H1 (cell line): ENCODE measurements around the gene ZNF182. TPM values are rescaled to one million over a fixed set of nuclear protein-coding genes. Genes with fewer than 3 reads are reported as not detected.

Experiments
- CTCF ChIA-PET: fragments of 300-600 bp; sonication (Branson Sonifier 250); formaldehyde crosslinking; loops from one replicate; lab custom pipeline; 2021; ENCODE audit not compliant: partially characterized antibody; lab: Charles Lee
- POLR2A ChIA-PET: fragments of 300-600 bp; sonication (Branson Sonifier 250); formaldehyde crosslinking; loops from one replicate; lab custom pipeline; 2021; ENCODE audit warnings: inconsistent platforms; ENCODE audit not compliant: partially characterized antibody; lab: Charles Lee
- DNase-seq, 2 experiments: peaks; one replicate each; pipeline versions ENCODE4 v3.0.0 to v3.0.0-alpha.2; 2010 to 2022; ENCODE audit warnings: low spot score in 2 of 2, low read depth in 1 of 2, mixed read lengths in 1 of 2
- FAIRE-seq: peaks from 2 replicates; lab custom pipeline; 2011; peaks lifted over from hg19 to GRCh38; lab: Jason Lieb, UNC
- H2AFZ ChIP-seq: 2 replicates; pipeline ENCODE4 v1.8.1; 2012; ENCODE audit warnings: low read length, inconsistent platforms
- H2AK5ac ChIP-seq: 2 replicates; pipeline ENCODE4 v1.6.1; 2013; ENCODE audit warnings: low read depth, low read length
- H2BK120ac ChIP-seq: replicated peaks from 2 replicates; pipeline ENCODE3; 2013; ENCODE audit warnings: low read depth, low read length, inconsistent platforms
- H2BK12ac ChIP-seq: 2 replicates; pipeline ENCODE4 v1.6.1; 2013; ENCODE audit warnings: low read depth, low read length
- H2BK15ac ChIP-seq: 2 replicates; pipeline ENCODE4 v1.6.1; 2013; ENCODE audit warnings: low read length
- H2BK20ac ChIP-seq: 2 replicates; pipeline ENCODE4 v1.6.1; 2013; ENCODE audit warnings: low read length
- H2BK5ac ChIP-seq: 2 replicates; pipeline ENCODE4 v1.6.1; 2013; ENCODE audit warnings: low read depth, low read length
- H3K14ac ChIP-seq: 2 replicates; pipeline ENCODE4 v1.6.1; 2013; ENCODE audit warnings: inconsistent platforms; ENCODE audit not compliant: insufficient read length
- H3K18ac ChIP-seq: 2 replicates; pipeline ENCODE4 v1.6.1; 2013; ENCODE audit warnings: low read length; ENCODE audit errors: extremely low read depth
- H3K23ac ChIP-seq: 2 replicates; pipeline ENCODE4 v1.6.1; 2013; ENCODE audit warnings: inconsistent platforms; ENCODE audit not compliant: insufficient read length
- H3K23me2 ChIP-seq: 2 replicates; pipeline ENCODE4 v1.6.1; 2013; ENCODE audit warnings: low read depth, low read length
- H3K27ac ChIP-seq: 2 replicates; pipeline ENCODE4 v1.6.1; 2011; ENCODE audit warnings: low read depth, low read length, inconsistent platforms
- H3K27me3 ChIP-seq, 4 experiments: replicated peaks in 1 of 4; 1 replicate in 1 of 4; 2 replicates in 3 of 4; pipeline versions ENCODE4 v1.6.1 to v1.8.1; 2011 to 2013; ENCODE audit warnings: low read length in 3 of 4, mild to moderate bottlenecking in 3 of 4, inconsistent platforms in 2 of 4, mixed read lengths in 2 of 4, moderate library complexity in 1 of 4; ENCODE audit not compliant: control insufficient read depth in 3 of 4, insufficient read depth in 3 of 4; ENCODE audit errors: extremely low read depth in 1 of 4
- H3K36me3 ChIP-seq, 4 experiments: 2 replicates each; pipeline versions ENCODE4 v1.6.1 to v1.8.1; 2011 to 2013; ENCODE audit warnings: mild to moderate bottlenecking in 4 of 4, low read length in 3 of 4, moderate library complexity in 2 of 4, control low read depth in 1 of 4, inconsistent platforms in 1 of 4; ENCODE audit not compliant: insufficient read depth in 4 of 4, control insufficient read depth in 2 of 4
- H3K4ac ChIP-seq: replicated peaks from 2 replicates; pipeline ENCODE3; 2013; ENCODE audit warnings: low read length, low read depth, mixed read lengths, inconsistent platforms; ENCODE audit not compliant: insufficient read length
- H3K4me1 ChIP-seq, 4 experiments: replicated peaks in 1 of 4; 1 replicate in 1 of 4; 2 replicates in 3 of 4; pipeline versions ENCODE4 v1.6.1 to v1.8.1; 2011 to 2013; ENCODE audit warnings: low read length in 3 of 4, inconsistent platforms in 2 of 4, mixed read lengths in 1 of 4; ENCODE audit not compliant: insufficient read depth in 4 of 4, control insufficient read depth in 3 of 4
- H3K4me2 ChIP-seq, 2 experiments: 2 replicates each; pipeline versions ENCODE4 v1.6.1 to v1.8.1; 2011 to 2013; ENCODE audit warnings: low read depth in 2 of 2, low read length in 2 of 2, control low read depth in 1 of 2, inconsistent platforms in 1 of 2, mild to moderate bottlenecking in 1 of 2; ENCODE audit not compliant: insufficient read depth in 1 of 2
- H3K4me3 ChIP-seq, 4 experiments: fragments of 200-600, 300-600 bp in 1 of 4; sonication (generic), shearing (Covaris generic), sonication (Bioruptor Twin) in 1 of 4; 2 replicates each; pipeline versions ENCODE4 v1.5.1 to v1.8.1; 2011 to 2016; ENCODE audit warnings: low read length in 4 of 4, low read depth in 3 of 4, control low read depth in 2 of 4, inconsistent platforms in 2 of 4, mild to moderate bottlenecking in 2 of 4, mixed read lengths in 1 of 4, moderate library complexity in 1 of 4; ENCODE audit not compliant: insufficient read depth in 2 of 4; ENCODE audit errors: extremely low read depth in 1 of 4
- H3K56ac ChIP-seq: replicated peaks from 2 replicates; pipeline ENCODE3; 2013; ENCODE audit warnings: low read depth, mild to moderate bottlenecking, mixed read lengths, low read length, inconsistent platforms; ENCODE audit not compliant: insufficient read length
- H3K79me1 ChIP-seq: 2 replicates; pipeline ENCODE4 v1.6.1; 2013; ENCODE audit warnings: low read depth, low read length, control low read depth
- H3K79me2 ChIP-seq, 2 experiments: 2 replicates each; pipeline versions ENCODE4 v1.6.1 to v1.8.1; 2012 to 2013; ENCODE audit warnings: low read length in 2 of 2, mild to moderate bottlenecking in 2 of 2, inconsistent platforms in 1 of 2; ENCODE audit not compliant: insufficient read depth in 2 of 2, control insufficient read depth in 1 of 2
- H3K9ac ChIP-seq, 4 experiments: replicated peaks in 1 of 4; 1 replicate in 1 of 4; 2 replicates in 3 of 4; pipeline versions ENCODE4 v1.6.1 to v1.8.1; 2011 to 2013; ENCODE audit warnings: low read depth in 3 of 4, low read length in 3 of 4, control low read depth in 2 of 4, mild to moderate bottlenecking in 2 of 4, moderate library complexity in 2 of 4, inconsistent platforms in 1 of 4; ENCODE audit errors: extremely low read depth in 1 of 4
- H3K9me3 ChIP-seq, 2 experiments: 2 replicates each; pipeline versions ENCODE4 v1.6.1 to v1.8.1; 2012 to 2013; ENCODE audit warnings: mild to moderate bottlenecking in 2 of 2, moderate library complexity in 2 of 2, control low read depth in 1 of 2, inconsistent platforms in 1 of 2, low read depth in 1 of 2, low read length in 1 of 2, mixed read lengths in 1 of 2; ENCODE audit not compliant: insufficient read depth in 2 of 2
- H4K20me1 ChIP-seq, 2 experiments: replicated peaks in 1 of 2; 2 replicates each; pipeline versions ENCODE3 to v1.8.1; 2011 to 2013; ENCODE audit warnings: inconsistent platforms in 2 of 2, low read length in 2 of 2, mild to moderate bottlenecking in 1 of 2; ENCODE audit not compliant: insufficient read depth in 2 of 2, control insufficient read depth in 1 of 2
- H4K5ac ChIP-seq: 2 replicates; pipeline ENCODE4 v1.6.1; 2013; ENCODE audit warnings: low read length, low read depth, mixed read lengths, inconsistent platforms; ENCODE audit not compliant: insufficient read length
- H4K8ac ChIP-seq: 2 replicates; pipeline ENCODE4 v1.8.0; 2013; ENCODE audit warnings: mild to moderate bottlenecking, moderate library complexity, low read length, inconsistent platforms; ENCODE audit not compliant: insufficient read depth; ENCODE audit errors: extremely low read depth
- H4K91ac ChIP-seq: replicated peaks from 2 replicates; pipeline ENCODE3; 2013; ENCODE audit warnings: low read length, mixed read lengths, inconsistent platforms; ENCODE audit not compliant: insufficient read length
- EP300 ChIP-seq, 2 experiments: IDR thresholded peaks; 1 replicate in 1 of 2; 2 replicates in 1 of 2; pipeline ENCODE4 v1.6.1; 2011 to 2012; ENCODE audit warnings: low read depth in 2 of 2, low read length in 2 of 2, mild to moderate bottlenecking in 2 of 2, borderline replicate concordance in 1 of 2, inconsistent platforms in 1 of 2, moderate library complexity in 1 of 2
- KDM4A ChIP-seq: IDR thresholded peaks from one replicate; pipeline ENCODE4 v1.7.1; 2012; ENCODE audit warnings: low read depth, mild to moderate bottlenecking, moderate library complexity, low read length, inconsistent platforms; ENCODE audit not compliant: severe bottlenecking
- NANOG ChIP-seq: IDR thresholded peaks from 2 replicates; pipeline ENCODE4 v1.6.1; 2011; ENCODE audit warnings: low read length, low read depth, mild to moderate bottlenecking, inconsistent platforms; ENCODE audit not compliant: insufficient read depth, poor library complexity, severe bottlenecking
- RAD21 ChIP-seq, 2 experiments: IDR thresholded peaks in 1 of 2; conservative IDR thresholded peaks in 1 of 2; 2 replicates each; pipeline ENCODE4 v1.6.1; 2011; ENCODE audit warnings: low read depth in 2 of 2, low read length in 2 of 2, improper control_type of control experiment in 1 of 2, inconsistent platforms in 1 of 2, mild to moderate bottlenecking in 1 of 2, moderate library complexity in 1 of 2
- SIRT6 ChIP-seq: IDR thresholded peaks from one replicate; pipeline ENCODE4 v1.7.1; 2012; ENCODE audit warnings: low read length, inconsistent platforms
- SIX5 ChIP-seq: IDR thresholded peaks from 2 replicates; pipeline ENCODE4 v1.6.1; 2011; ENCODE audit warnings: mild to moderate bottlenecking, low read depth, low read length
- SP1 ChIP-seq: IDR thresholded peaks from 2 replicates; pipeline ENCODE4 v1.6.1; 2011; ENCODE audit warnings: low read depth, low read length
- SRF ChIP-seq: IDR thresholded peaks from 2 replicates; pipeline ENCODE4 v1.6.1; 2011; ENCODE audit warnings: mild to moderate bottlenecking, low read depth, low read length, moderate library complexity
- TAF7 ChIP-seq: optimal IDR thresholded peaks from 2 replicates; pipeline ENCODE3; 2011; ENCODE audit warnings: low read depth, mild to moderate bottlenecking, inconsistent platforms, low read length, moderate library complexity, borderline replicate concordance
- WGBS, 2 experiments: shearing (Covaris generic) in 1 of 2; methylation state at CpG; one replicate each; pipeline versions ENCODE4 v1.1.6 to v1.1.7; 2013 to 2015; ENCODE audit warnings: low lambda C conversion rate in 2 of 2, mixed read lengths in 2 of 2, inconsistent platforms in 1 of 2, low coverage in 1 of 2, missing lambda C conversion rate in 1 of 2; ENCODE audit not compliant: insufficient replicate concordance in 2 of 2, insufficient coverage in 1 of 2, insufficient read length in 1 of 2; ENCODE audit errors: extremely low coverage in 1 of 2, missing lambda C conversion rate in 1 of 2; 5-methylcytosine and 5-hydroxymethylcytosine counted together
- polyA plus RNA-seq, 7 experiments: library from polyadenylated mRNA; depleted of rRNA in 3 of 7; stranded (reverse) in 5 of 7; unstranded in 2 of 7; fragments of >200 nt in 5 of 7; fragments of 200-250 nt in 2 of 7; gene quantifications; 1 replicate in 5 of 7; 2 replicates in 1 of 7; 4 replicates in 1 of 7; pipeline versions ENCODE4 v1.2.1 to v1.2.3, GENCODE V29; 2011 to 2013; ENCODE audit warnings: missing spikeins in 2 of 7, mixed read lengths in 2 of 7
- total RNA-seq: library from RNA; stranded (reverse); fragmentation: NEBNext Ultra II Directional; extraction: Animal tissue kit (Norgen Biotek cat#: 25700); gene quantifications from 2 replicates; pipeline ENCODE4 v1.2.1, GENCODE V29; 2021

The ZNF182 gene
- total and polyA plus RNA-seq, 2 of the 8 experiments (the other 6 are each of a cell fraction or from before 2014, with no cell fraction given) = 1.3 to 8.2 TPM

DNA sequence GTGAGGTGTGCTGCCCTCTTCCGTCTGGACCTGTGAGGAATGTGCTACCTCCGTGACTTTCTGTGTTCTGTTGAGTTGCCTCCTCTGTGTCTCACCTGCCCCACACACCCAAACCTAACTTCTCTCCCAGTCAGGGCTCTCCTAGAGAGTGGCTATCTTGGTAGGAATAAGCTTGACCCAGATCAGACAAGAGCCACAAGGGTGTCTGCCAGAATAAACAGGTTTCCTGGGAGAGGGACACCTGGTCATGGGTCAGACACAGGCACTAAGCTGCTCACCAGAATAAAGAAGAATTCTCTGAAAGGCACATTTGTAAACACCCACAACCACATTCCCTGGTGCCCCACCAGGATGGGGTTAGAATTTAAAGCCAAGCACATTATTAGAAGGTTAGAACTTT lies 11.1 kb downstream of the ZNF182 start:
- no peaks in the 10 kb centered on the region for H3K9me3 ChIP-seq
- H3K4me3 ChIP-seq = no peak overlapping the region
- FAIRE-seq (no peak), DNase-seq (no peak)
- H2BK20ac ChIP-seq = no peak overlapping the region
- no peak overlapping the region for H2AK5ac ChIP-seq
- no peaks in the 10 kb centered on the region for H3K79me1 ChIP-seq
- H4K8ac ChIP-seq = no peak overlapping the region
- H3K79me2 ChIP-seq = peaks cover 0 to 7% of the 10 kb centered on the region in 2 experiments; a peak in 2 of 4 replicates
- H2BK12ac ChIP-seq = no peak overlapping the region
- H3K9ac ChIP-seq = no peak overlapping the region
- no peaks in the 10 kb centered on the region for H3K4me1 ChIP-seq
- no peak overlapping the region for H4K91ac ChIP-seq
- ChIA-PET POLR2A (no interaction called here), CTCF (no interaction called here)
- H4K20me1 ChIP-seq = no peaks in the 10 kb centered on the region
- no peak overlapping the region for H2BK5ac ChIP-seq
- WGBS, 2 experiments = 100% methylated on average over 1 of the region's 2 CpGs; no CpG with 5 or more reads in 1 of the 2 experiments
- H4K5ac ChIP-seq = no peak overlapping the region
- no peak overlapping the region for H3K14ac ChIP-seq
- H3K36me3 ChIP-seq = no peaks in the 10 kb centered on the region; a peak in 1 of 8 replicates
- no peaks in the 10 kb centered on the region for H3K23me2 ChIP-seq
- no peaks in the 10 kb centered on the region for H3K27me3 ChIP-seq
- no peak overlapping the region for H2BK120ac ChIP-seq
- no peak overlapping the region for H3K56ac ChIP-seq
- no peak overlapping the region for H3K4ac ChIP-seq
- H3K18ac ChIP-seq = no peak overlapping the region
- no peak overlapping the region for H3K27ac ChIP-seq
- no peak overlapping the region for H3K4me2 ChIP-seq
- no peak overlapping the region for H3K23ac ChIP-seq
- no peak overlapping the region for H2BK15ac ChIP-seq
- H2AFZ ChIP-seq = no peak overlapping the region
- TF ChIP-seq SP1 (no peak), SIX5 (no peak), SRF (no peak), SIRT6 (no peak), RAD21 (IDR thresholded peaks at IDR 0.05 in 1 of 2, conservative IDR thresholded peaks at IDR 0.05 in 1 of 2; ENCODE audit: low read depth in 2 of 2, low read length in 2 of 2) (no peak), NANOG (no peak), TAF7 (no peak), EP300 (IDR thresholded peaks at IDR 0.05; ENCODE audit: borderline replicate concordance in 1 of 2, low read depth in 2 of 2, low read length in 2 of 2) (no peak), KDM4A (no peak)
